Measurements from ENCODE around the gene ASS1. TPM values are rescaled to one million over a fixed set of nuclear protein-coding genes. Genes with fewer than 3 reads are reported as not detected.

ASS1 gene
- total RNA-seq, 2 donors from 2014 or later: 88.1 to 95.0 TPM

DNA sequence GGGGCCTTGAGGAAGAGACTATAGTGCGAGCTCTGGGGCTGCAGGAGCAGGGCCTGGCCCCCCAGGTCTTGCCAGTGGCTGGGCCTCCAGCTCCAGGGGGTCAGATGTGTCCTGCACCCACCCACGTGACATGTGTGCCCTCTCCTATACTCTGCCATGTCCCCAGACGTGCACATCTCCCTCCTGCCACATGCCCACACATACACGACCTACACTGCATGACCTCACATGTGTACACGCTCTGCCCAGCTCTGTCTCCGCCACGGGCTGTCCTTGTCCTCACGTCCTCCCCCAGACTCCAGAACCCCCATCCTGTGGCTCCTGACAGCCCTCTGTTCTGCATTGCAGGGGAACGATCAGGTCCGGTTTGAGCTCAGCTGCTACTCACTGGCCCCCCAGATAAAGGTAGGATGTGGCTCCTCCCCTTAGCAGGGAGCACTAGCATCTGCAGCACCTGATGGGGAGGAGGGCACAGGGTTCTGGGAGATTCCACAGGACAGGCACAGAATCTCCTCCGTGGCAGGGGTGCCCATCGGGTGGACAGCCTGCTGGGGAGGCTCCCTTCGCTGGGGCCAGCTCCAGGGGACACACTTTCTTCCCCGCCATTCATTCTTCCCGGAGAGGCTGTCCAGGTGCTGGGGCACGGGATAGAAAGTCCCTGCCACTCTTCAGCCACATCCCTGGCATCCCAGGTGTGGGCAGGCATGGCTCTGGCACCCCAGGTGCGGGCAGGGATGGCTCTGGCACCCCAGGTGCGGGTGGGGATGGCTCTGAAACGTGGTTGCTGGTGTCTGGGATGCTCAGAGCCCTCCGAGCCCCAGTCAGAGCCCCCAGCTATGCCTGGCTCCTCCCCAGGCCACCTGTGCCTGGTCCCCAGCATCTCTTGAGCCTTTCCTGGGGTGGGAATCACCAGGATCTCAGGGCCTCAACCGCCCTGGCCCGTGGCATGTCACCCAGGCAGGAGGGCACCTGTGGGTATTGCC, 19.3 kb downstream of the ASS1 start:
- DNase-seq: no peak
- intact Hi-C loops (cut with DNase I): loop anchor here in 1 of 2 donors (2.0 kb wide), 1 partner anchor 219 kb away; no protein-coding TSS in a partner anchor
- no peak for ATAC-seq

DNA sequence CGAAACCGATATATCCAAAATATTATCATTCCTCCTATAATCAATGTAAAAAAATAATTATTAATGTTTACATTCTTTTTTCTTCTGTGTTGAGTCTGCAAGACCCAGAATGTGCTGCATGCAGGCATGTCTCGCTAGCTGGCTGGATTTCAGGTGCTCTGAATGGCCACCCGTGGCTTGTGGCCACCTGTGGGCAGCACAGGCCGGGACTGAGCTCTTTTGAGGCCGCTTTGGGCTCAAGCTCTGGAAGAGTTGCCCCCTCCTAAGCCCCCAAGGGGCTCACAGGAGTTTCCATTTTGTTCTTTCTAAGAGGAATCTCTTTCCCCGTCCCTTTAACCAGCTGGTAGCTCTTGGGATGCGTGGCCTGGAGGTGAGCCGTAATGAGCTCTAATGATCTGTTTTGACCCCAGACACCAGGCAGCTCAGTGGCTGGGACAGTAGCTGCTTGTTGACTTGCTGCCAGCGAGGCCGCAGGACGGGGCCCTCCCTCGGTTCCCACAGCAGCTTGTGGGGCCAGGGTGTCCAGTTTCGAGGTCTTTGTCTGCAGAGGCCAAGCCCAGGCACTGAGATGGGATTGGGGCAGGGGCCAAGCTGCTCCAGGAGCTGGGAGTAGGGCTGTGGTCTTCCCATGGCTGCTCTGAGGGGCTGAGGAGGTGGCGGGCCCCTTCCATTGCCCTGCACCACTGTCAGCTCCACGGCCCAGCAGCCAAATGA, 20.8 kb downstream of the ASS1 start:
- ATAC-seq: no peak
- no peak for DNase-seq
- intact Hi-C loops (cut with DNase I): no loop called here

DNA sequence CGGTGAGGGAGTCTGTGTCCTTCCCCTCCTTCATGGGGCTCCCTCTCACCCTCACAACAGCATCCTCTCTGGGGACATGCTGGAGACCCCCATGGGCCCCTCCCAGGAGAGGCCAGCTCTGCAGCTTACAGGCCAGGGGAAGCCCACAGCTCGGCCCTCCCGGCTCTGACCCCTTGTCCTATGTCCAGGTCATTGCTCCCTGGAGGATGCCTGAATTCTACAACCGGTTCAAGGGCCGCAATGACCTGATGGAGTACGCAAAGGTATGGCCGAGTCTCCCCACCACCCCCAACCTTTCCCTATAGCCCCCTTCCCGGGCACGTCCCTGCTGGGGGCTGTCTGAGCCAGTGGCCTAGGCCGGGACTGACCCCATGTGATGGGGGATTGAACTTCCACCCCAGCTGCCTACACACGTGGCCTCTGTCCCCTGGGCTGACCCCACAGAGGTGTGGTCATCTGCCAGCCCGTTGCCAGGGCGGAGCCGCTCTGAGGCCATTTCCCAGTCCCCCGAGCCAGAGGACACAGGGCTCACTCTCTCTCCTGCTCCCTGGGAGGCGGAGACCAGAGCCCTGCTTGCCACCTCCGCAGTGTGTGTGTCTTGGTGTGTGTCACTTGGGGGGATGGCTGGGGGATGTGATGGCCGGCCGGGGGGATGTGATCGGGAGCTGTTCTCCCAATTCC, 21.9 kb downstream of the ASS1 start:
- DNase-seq: no peak
- intact Hi-C loops (cut with DNase I): no loop called here
- no peak for ATAC-seq

DNA sequence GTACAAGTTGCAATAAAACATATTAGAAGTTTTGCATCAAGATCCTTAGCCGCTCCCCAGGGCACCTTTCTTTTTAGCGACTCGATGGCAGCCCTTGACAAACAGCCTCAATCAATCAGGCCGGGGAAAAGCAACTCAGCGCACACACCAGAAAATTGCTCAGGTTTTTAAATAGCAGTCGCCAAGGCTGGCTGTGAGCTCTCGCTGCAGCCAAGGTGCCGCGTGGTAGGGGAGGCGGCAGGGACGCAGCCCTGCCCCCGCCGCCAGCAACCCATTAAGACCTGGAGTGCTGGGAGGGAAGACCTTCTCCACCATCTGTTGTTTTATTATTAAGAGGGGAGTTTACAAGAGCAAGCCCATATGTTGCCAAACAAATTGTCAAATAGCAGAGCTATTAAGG, 22.6 kb downstream of the ASS1 start:
- no peak for DNase-seq
- no peak for ATAC-seq
- intact Hi-C loops (cut with DNase I): no loop called here

DNA sequence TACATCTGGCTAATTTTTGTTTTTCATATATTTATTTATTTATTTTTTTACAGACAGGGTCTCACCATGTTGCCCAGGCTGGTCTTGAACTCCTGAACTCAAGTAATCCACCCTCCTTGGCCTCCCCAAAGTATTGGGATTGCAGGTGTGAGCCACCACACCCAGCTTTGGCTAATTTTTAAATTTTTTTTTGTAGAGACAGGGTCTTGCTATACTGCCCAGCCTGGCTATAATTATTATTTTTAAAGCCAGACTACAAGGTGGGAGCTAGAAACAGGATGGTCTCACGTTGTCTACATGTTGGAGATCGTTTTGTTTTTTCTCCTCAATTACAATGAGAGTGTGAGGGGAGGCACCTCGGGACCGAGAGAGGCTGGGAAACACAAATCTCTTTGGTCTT, 23.8 kb downstream of the ASS1 start:
- ATAC-seq (no peak), DNase-seq (no peak)
- intact Hi-C loops (cut with DNase I): no loop called here

DNA sequence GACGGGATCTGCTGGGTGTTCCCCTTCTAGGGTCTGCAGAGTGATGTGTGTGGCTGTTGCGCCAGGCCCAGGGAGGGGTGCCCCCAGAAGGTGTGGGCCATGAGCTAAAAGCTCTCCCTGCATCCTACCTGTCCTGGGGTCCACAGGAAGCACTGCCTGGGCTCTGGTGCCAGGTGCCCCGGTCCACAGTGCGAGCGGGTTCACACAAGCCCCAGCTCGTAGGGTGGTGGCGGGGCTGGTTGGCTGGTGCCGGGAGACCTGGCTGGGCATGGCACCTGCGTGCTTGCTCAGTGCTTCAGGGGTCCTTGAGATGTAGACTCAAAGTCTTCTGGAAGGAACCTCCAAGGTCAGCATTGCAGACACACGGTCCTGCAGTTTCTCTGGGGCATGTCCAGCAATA, 25.5 kb downstream of the ASS1 start:
- no peak for DNase-seq
- intact Hi-C loops (cut with DNase I): no loop called here
- ATAC-seq: no peak

DNA sequence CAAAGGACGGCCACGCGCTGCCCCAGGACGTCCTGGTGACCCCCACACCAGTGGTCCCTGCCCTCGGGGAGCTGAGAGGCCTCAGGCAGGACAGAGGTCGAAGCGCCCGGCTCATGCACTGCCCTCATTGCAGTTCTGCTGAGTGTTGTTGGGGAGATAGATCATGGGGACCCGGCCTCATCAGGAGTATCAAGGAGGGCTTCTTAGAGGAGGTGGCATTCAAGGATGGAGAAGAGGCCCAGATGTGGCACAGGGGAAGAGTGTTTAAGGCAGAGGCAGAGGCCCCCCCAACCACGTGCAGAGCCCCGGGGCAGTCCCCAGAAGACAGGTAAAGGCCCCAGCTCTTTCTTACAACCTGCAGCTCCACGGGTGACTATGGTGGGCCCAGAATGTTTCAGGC, 26.2 kb downstream of the ASS1 start:
- intact Hi-C loops (cut with DNase I): no loop called here
- DNase-seq (no peak), ATAC-seq (no peak)

DNA sequence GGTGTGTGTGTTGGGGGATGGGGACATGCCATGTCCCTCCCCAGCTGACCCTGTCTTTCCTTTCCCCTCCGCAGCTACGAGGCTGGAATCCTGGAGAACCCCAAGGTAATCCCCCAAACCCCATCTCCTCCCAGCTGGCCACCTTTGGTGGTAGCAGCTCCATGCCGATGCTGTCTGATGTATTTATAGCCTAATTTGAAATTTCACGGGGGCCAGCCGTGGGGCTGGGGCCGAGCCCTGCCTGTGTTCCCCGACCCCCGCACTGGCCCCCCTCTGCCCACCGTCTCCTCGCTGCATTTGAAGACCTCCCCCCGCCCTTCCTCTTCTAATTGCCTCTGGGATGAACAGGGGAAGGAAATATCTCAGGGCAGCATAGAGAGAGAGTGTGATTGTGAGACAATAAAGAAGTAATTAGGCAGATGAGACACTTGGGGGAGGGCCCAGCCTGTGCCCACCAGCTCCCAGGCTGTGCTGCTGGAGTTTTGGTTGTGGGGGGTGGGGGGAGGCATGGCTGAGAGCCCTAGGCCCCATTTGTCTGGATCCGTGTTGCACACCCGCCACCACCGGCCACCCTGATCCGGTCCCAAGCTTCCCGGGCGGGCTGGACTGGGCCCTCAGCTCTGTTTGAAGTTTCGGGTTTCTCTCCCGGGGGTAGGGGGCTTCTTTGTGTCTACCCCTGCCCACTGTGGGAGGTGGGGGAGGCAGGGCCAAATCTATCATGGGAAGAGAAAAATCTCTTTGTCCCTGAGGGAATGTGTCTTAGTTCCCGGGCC, 26.8 kb downstream of the ASS1 start:
- DNase-seq (no peak), ATAC-seq (no peak)
- intact Hi-C loops (cut with DNase I): no loop called here

DNA sequence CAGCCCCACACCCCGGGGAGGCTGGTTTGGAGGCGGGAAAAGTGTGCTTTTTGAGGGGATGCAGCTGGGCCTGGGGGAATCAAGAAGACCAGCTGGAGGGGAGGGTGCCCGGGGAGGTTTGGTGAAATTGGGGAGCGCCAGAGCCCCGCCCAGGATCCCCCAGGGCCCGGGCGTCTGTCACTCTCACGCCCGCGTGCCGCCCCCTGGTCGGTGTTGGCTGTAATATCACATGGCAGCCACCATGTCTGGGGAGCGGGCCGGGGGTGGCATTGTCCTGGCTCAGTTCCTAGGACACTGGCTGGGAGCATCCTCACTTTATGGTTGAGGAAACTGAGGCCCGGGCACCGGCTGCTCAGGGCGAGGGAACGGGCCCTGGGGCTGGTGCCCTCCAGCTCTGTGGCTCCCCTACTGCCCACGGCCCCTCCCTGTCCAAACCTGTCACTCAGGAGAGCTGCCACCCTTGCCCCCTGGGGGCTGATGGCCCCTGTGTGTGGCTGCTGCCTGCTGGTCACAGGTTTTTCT, 27.5 kb downstream of the ASS1 start:
- no peak for DNase-seq
- intact Hi-C loops (cut with DNase I): no loop called here

DNA sequence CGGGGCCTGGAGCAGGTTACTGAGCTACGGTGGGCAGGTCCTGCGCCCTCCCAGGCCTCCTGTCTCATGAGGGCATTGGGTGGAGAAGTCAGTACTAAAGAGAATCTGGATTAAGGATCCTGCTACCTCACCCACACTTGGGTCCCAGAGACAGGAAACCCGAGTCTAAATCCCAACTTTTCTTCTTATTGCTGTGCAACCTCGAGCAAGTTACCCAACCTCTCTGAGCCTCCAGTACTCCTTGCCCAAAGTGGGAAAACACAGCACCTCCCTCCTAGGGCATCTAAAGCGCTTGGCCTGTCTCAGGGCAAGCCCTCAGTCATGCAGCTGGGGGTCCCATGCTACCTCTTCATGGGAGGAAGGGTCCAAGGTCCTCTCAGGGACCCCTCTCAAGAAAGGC, 28.2 kb downstream of the ASS1 start:
- intact Hi-C loops (cut with DNase I): no loop called here
- ATAC-seq (no peak), DNase-seq (no peak)

More for the DNA sequence above, 27.5 kb downstream of the ASS1 start:
- ATAC-seq: no peak

DNA sequence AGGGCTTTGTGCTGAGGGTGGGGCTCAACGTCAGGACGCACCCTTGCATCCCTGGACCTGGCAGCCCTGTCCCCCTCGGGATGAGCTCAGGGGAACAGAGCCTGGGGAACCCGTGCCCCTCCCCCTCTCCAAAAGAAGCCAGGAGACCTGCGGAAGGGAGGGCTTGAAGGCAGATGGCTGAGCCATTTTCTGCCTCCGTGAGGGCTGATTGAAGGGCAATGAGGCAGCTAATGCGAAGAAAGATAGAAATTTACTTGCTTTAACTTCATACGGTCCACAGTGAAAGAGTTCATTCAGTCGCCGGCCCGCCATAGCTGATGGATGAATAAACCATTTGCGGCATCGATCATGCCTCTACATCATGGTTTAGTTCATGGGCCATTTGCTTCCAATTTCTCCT, 28.8 kb downstream of the ASS1 start:
- intact Hi-C loops (cut with DNase I): no loop called here
- DNase-seq (no peak), ATAC-seq (no peak)

DNA sequence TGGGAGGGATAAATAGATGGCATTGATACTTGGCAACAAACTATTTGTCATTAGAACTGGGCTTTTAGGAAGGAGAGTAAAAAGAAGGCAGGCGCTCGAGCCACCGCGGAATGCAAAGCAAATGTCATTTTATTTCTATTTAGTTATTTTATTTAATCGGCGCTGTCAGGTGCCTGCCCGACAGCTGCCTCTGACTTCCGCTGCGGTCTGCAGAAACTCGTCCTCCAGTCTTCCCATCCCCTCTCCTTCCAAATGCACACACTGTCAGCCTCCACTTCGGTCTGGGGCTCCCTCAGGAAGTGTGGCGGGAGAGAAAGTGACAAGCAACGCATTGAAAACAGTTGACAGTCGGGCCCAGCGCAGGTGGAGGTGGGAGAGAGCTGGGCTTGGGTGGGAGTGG, 29.3 kb downstream of the ASS1 start:
- no peak for ATAC-seq

DNA sequence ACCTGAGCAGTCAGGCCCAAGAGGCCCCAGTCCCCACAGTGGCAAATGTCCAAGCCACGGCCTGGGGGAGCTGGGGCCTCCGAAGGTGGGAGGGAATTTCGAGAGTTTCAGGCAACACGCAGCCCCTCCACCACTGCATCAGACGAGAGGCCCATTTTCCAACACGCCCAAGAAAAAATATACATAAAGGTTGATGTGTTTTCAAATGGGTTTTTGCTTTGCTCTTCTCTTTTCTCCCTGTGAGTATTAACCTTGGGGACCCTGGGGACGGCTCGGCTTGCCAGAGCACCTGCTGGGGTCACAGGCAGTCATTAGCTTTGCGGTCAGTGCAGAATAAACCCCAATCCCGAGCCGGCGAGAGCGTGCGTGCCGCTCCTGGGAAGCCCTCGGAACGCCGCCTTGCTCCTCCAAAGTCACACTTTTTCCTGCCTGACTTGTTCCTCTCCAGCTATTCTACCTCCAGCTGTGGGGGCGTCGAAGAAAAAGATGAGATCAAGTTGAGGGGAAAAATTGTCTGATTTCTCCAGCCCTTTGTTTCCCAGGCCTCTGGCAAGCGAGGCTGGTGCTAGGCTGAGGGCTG, 31.5 kb downstream of the ASS1 start:
- DNase-seq (no peak), ATAC-seq (no peak)
- intact Hi-C loops (cut with DNase I): no loop called here

More for the DNA sequence above, 29.3 kb downstream of the ASS1 start:
- no peak for DNase-seq
- intact Hi-C loops (cut with DNase I): no loop called here

DNA sequence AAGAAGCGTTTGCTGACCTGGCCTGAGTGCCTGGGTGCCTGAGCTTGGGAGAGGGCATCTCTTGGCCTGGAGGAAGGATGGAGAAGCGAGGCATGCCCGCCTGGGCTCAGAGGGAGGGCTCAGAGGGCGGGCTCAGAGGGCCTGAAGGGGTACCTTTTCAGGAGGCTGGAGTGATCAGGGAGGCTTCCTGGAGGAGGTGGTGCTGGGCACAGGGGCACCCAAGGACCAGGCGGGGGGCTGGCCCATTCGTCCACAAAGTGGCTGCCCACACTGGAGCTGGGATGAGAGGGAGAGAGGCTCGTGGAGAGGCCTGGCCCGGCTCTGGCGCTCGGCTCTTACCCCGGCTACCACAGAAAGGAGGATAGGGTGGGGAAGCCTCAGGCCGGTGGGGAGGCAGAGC, 32.8 kb downstream of the ASS1 start:
- DNase-seq: no peak
- ATAC-seq: no peak
- intact Hi-C loops (cut with DNase I): no loop called here

DNA sequence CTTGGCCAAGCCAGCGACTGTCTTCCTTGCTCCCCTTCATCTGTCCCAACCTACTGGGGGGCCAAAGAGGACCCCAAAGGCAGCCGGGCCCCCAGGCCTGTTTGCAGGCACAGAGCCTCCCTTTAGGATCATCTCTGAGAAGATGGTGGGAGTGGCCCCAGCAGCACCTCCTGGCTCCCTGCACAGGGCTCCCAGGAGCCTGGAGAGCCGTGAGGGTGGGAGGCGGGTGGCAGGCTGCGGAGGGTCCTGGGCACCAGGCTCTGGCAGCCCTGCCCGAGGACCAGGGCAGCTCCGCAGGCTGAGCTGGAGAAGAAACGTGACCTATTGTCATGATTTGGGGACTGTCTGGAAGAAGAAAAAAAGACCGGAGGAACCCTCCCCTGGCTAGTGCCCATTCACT, 33.4 kb downstream of the ASS1 start:
- DNase-seq (no peak), ATAC-seq (no peak)
- intact Hi-C loops (cut with DNase I): no loop called here

DNA sequence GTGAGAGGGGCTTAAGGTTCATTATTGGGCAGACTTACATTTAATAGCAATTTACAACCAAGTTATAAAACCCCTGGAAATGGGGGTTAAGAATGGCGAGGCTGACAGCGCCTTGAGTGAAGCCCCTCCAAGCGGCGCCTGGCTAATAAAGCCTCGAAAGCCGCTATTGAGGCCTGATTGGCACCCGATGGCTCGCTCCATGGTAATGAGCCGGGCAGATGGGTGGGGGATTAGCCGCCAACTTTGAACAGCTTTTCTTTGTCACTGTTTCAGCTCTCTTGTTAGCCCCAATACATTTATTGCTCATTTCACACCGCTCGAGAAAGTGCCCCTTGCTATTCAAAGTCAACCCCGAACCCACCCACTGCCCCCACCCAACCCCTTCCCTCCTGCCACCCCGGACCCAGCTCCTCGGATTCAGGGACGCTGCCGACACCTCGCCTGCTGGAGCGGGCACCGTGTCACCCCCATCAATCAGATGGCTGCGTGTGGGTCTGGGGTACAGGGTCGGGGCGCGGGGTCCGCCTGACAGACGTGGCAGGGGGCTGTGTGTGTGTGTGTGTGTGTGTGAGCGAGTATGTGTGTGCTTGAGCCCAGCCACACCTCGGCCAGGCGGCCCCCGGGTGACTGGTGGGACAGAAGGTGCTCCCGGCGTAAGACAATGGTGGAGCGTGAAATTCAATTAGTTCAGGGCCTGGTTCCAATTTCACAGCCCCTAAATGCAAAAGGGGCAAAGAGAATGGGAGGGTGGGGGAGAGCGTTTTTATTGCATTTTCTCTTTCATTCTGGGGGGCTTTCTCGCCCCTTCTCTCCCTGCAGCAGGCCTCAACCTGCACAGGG, 34.2 kb downstream of the ASS1 start:
- DNase-seq (no peak), ATAC-seq (no peak)
- intact Hi-C loops (cut with DNase I): no loop called here

DNA sequence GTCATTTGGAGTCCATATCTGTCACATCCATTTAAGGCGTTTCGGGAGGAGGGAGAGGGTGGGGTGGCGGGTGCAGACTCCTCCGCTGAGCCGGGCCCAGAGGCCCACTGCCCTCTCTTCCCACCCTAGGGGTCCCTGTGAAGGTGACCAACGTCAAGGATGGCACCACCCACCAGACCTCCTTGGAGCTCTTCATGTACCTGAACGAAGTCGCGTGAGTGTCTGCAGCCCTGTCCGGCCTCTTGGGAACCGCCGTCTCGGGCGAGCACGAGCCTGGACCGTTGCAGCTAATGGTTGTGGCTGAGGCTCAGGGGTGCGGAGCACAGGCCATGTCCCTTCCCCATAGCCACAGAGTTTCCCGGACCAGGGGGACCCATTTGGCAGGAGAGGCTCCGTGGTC, 34.8 kb downstream of the ASS1 start:
- intact Hi-C loops (cut with DNase I): no loop called here
- DNase-seq (no peak), ATAC-seq (no peak)

DNA sequence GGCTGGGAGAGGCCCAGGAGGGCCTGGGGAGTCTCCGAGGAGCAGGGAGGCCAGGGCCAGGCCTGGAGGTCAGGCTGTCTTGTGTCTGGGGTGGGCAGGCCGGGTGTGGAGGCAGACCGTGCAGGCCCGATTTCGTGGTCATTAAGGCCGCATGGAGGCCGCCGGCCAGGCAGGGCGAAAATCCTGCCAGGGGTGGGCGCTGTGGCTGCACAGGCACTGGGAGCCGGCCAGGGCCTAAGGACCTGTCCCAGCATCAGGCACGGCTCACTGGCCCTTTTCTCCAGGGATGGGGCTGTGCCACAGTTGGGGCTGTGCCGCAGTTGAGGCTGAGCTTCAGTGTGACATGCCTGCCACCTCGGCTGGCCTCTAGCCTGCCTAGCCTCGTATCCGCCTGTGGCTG, 35.9 kb downstream of the ASS1 start:
- intact Hi-C loops (cut with DNase I): no loop called here
- DNase-seq (no peak), ATAC-seq (peak in 1 of 2 donors; percentile 32)

Measured in left cardiac atrium (tissue), 4 donors.